EL (cell line): ENCODE data around the gene FASTKD2.
"Not testable (repeated sequence)": the region's sequence is repeated elsewhere in the genome, so short reads cannot be mapped to it uniquely, and the experiment has no call there.

Experiments
- DNase-seq: peaks from one replicate; pipeline ENCODE4 v3.0.0-alpha.2; 2016

The FASTKD2 gene

GRCh38 chr2:206792645-206793044 lies 27.2 kb downstream of the FASTKD2 start:
- no peak for DNase-seq

- no peak for DNase-seq
These were observed 32.0 kb downstream of the FASTKD2 start for GRCh38 chr2:206797376-206797775.

GRCh38 chr2:206798000-206798399 lies 32.6 kb downstream of the FASTKD2 start:
- DNase-seq: no peak

- no peak for DNase-seq
These were observed 33.7 kb downstream of the FASTKD2 start for GRCh38 chr2:206799083-206799482.

DNA sequence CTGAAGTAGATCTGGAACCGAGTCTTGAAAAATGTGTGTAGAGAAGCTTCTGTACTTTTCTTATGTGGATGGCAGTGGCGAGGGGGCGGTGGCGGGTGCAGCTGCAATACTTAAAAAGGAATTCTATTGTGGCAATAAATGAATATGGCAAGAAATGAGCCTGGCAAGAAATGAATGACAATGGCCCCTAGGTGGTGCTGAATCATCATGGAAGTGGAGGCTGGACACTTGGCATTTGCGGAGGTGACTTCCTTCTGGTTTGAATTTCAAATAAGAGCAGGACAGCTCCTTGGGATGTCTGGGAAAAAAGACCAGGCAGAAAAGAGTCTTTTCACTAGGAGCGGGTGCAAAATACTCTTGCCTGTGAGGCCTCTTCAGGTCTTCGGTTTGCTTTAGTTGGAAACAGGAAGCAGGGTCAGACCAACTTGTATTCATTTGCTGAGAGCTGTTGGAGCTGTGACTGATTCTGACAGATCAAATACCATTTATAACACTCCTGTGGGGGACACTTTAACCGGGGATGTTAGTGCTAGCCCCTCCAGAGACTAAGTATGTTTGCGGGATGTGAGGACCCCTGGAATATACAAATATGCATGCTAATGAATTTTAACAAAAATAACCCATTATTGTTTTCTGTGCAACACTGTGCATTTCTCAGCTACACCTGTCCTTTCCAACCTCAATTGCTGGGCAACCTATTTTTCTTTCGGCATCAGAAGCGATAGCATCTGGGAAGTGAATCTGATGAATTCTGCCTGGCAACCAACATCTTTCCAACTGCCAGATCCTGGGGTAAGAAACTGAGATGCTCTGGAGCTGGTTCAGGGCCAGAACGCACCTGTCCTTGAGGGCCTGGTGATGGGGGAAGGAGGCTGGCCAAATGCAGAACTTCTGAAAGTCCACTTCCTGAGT lies 35.4 kb downstream of the FASTKD2 start:
- DNase-seq: peak; percentile 70

- no peak for DNase-seq
These were observed 36.2 kb downstream of the FASTKD2 start for GRCh38 chr2:206801418-206802189.

DNA sequence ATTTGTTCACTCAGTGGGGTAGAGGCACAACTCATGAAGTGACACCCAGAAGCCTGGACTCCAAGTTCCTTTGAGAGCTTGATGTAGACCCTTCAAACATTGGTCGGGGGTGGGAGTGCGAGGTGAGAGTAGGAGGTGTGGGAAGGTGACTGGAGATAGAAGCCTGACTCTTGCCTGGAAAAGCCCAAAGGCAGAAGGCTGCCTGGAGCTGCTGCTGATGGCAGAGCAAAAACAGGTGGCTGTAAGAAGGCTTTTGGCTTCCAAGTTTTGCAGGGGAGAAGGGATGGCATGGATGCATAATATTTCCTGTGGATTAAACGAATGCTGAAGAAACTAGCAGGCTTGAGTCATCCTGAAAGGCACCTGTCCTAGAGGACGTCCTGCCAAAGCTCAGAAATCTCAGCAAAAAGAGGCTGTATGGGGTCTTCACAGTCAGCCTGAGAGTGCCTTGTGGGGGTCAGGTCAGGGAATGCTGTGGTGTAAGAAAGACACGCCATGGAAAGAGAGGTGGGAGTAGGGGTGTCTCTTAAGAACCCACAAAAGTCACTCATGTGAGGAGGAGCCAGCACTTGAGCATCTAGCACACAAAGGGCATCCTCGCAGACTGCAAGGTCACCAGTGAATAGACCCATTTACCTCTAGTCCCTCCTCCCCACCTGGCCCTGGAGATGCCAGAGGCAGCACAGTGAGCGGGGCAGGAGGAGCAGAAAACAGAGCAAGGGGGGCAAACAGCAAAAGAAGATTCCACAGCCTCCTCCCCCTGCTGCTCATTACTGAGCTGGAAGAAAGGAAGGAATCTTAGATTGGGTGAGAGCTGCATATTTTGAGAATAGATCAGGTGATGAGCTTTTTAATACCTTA lies 37.5 kb downstream of the FASTKD2 start:
- no peak for DNase-seq

- no peak for DNase-seq
These were observed 38.9 kb downstream of the FASTKD2 start for GRCh38 chr2:206804326-206804725.

- DNase-seq: peak; percentile 1
These were observed 40.6 kb downstream of the FASTKD2 start for GRCh38 chr2:206805887-206806607.

- not testable (repeated sequence) for DNase-seq
These were observed 42.2 kb downstream of the FASTKD2 start for GRCh38 chr2:206807624-206808023.

- not testable (repeated sequence) for DNase-seq
These were observed 47.1 kb downstream of the FASTKD2 start for GRCh38 chr2:206812471-206812870.

GRCh38 chr2:206814498-206814897 lies 49.1 kb downstream of the FASTKD2 start:
- DNase-seq: no peak

DNA sequence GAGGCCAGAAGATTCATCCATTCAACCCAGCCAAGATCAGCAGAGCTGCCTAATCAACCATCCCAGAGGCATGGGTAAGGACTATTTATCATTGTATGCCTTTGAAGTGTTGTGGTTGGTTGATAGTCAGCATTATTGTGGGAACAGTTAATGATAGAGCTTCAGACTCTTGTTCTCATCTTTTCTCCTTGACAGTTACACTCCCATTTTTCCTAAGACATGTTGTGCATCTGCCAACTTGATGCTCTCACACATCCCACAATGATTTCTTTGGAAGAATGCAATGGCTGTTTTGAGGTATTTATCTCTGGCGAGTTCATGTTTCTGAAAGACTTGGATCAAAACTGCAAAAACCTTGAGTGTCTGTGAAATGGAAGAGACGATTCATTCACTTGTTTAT lies 55.4 kb downstream of the FASTKD2 start:
- no peak for DNase-seq

DNA sequence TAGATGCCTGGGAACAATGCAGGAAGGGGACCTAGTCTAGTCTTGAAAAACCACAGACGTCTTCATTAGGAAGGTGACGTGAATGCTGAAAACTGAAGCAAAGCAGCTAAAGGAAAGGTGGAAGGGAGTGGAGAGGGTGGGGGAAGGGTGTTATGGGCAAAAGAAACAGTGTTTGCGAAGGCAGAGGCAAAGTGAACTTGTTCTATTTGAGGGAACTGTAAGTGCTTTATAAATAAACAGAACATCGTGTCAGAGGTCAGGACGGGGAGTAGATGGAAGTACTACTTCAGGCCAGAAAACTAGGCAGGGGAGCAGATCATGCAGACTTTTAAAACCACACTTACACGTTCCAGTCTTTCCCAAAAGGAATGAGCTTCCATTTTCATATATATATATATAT lies 57.8 kb downstream of the FASTKD2 start:
- no peak for DNase-seq

DNA sequence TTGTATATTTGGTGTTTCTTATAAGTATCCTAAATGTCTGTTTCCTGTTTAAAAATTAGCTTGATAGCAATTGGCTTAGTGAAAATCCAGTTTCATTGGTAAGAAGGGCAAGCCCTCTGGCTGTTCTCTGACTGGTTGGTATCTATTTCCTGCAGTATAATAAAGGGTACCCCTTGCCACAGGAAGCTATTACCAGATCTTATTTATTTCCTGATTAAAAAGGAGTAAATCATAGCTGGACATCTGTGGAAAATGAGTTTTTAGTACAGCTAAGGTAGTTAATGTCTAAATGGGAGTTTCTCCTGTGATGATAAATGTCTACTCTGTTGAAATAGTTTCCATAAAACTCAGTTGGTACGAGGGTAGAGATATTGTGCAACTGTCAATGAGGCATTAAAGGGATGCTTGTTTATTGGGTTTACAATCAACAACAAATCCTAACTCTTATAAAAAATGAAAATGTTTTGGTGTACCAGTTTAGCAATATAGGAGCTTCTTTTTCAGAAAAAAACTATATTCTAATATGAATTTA lies 58.7 kb downstream of the FASTKD2 start:
- DNase-seq: no peak

- no peak for DNase-seq
These were observed 59.6 kb downstream of the FASTKD2 start for GRCh38 chr2:206824993-206825392.

DNA sequence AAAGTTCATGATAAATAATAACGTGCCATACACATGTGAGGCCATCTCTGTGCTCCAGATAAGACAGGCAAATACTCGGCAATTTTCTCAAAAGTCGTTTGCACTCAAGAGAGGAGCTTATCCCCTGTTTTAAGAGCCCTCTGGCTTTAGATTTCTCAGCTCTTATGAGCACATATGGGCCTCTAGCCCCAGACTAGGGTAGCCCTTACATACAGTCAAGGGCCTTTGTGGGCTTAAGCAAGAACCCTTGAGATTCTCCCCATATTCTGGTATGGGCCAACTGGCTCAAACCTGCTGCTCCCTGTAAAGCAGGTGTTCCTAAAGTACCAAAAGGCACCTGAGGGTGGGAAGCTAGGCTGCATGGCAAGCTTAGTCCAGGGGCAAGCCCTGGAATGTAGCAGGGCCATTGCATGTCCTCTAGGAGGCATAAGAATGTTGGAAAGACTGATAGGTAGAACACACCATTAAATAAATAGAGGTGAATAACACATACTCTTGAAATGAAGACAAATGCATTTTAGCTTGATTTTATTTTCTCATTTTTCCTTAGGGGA lies 66.1 kb downstream of the FASTKD2 start:
- no peak for DNase-seq

DNA sequence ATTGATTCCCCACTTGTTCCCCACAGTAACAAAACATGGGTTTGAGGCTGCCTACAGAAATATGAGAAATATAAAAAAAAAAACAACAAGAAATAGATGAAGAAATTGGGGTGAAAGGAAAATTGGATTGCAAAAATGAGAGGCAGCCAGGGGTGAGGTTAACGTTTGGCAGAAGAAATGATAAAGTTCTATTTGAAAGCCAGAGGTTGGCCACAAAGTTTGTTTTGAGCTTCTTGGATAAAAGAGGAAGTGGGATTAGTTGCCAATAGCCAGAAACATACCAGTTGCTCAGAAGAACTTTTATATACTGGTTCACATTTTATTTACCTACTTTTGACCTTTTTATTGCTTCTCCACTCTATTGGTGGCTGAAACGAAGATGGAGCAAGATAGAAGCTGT lies 67.5 kb downstream of the FASTKD2 start:
- no peak for DNase-seq

DNA sequence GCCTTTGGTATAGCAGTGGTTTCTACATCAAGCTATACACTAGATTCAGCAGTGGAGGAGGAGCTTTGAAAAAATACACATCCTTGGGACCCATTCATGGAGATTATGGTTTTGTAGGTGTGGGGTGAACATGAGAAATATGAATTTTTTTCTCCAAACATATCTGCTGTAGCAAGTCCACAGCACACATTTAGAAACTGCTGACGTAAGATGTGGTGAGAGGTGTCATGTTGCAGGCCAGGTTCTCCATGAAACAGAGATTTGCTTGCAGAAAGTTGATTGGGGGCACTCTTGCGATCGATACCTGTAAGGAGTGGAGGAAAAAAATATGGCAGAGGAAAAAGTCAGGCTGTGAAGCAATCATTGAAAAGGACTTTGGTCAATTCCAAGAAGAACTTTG lies 67.9 kb downstream of the FASTKD2 start:
- no peak for DNase-seq

DNA sequence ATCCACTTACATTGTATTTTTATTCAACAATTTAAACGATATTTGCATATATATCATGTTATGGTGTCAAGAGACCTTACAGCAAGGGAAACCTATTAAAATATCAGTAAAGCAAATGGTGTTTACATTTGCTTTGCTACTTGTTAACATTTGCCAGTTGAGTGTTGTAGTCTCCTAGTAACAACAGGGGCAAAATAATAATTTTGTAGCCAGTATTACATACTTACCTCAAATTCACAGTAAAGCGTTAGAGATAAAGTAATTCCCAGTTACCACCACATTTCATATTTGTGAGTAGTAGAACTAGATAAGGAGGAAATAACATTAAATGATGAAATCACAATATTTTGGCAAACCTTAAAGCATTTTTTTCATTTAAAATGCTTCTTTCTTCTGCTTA lies 71.3 kb downstream of the FASTKD2 start:
- no peak for DNase-seq

- no peak for DNase-seq
These were observed 72.4 kb downstream of the FASTKD2 start for GRCh38 chr2:206837775-206838174.

GRCh38 chr2:206838690-206839089 lies 73.3 kb downstream of the FASTKD2 start:
- DNase-seq: no peak
